ENCODE results near the gene PROM1. TPM values are rescaled to one million over a fixed set of nuclear protein-coding genes. Genes with fewer than 3 reads are reported as not detected.

The PROM1 gene
- total RNA-seq, 1 experiment from 2014 or later, result 65.1 TPM

DNA sequence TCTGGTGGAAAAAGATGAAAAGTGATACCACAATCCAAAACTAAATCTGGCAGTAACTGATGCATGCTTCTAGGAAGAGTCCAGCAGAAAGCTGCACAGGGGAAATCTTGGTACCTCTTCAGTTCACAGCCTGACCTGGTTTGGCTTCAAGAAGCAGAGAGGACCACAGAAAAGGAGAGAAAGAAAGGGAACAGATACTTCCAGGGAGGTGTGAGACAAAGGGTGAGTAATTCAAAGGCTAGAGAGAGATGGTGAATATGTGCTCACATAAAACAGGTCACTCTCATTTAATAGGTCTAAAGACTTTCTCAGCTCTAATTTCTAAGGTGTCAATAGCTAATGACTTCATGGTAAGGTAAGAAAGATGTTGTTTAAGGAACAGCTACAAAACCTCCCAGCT lies 132.0 kb downstream of the PROM1 start:
- TF ChIP-seq, protein P1, sequence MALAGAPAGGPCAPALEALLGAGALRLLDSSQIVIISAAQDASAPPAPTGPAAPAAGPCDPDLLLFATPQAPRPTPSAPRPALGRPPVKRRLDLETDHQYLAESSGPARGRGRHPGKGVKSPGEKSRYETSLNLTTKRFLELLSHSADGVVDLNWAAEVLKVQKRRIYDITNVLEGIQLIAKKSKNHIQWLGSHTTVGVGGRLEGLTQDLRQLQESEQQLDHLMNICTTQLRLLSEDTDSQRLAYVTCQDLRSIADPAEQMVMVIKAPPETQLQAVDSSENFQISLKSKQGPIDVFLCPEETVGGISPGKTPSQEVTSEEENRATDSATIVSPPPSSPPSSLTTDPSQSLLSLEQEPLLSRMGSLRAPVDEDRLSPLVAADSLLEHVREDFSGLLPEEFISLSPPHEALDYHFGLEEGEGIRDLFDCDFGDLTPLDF (CRISPR knock-in tag; IDR thresholded peaks at IDR 0.05), result no peak
- TF ChIP-seq FOXK1 (CRISPR knock-in tag; IDR thresholded peaks at IDR 0.05) (no peak), ZNF671 (CRISPR knock-in tag; IDR thresholded peaks at IDR 0.05) (no peak), FOXP1 (CRISPR knock-in tag; IDR thresholded peaks at IDR 0.05; ENCODE audit: borderline replicate concordance) (no peak), ESRRA (CRISPR knock-in tag; IDR thresholded peaks at IDR 0.05; ENCODE audit: borderline replicate concordance) (no peak)
- TF ChIP-seq, protein P2, sequence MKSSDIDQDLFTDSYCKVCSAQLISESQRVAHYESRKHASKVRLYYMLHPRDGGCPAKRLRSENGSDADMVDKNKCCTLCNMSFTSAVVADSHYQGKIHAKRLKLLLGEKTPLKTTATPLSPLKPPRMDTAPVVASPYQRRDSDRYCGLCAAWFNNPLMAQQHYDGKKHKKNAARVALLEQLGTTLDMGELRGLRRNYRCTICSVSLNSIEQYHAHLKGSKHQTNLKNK (CRISPR knock-in tag; IDR thresholded peaks at IDR 0.05), result no peak
- TF ChIP-seq, protein P3, sequence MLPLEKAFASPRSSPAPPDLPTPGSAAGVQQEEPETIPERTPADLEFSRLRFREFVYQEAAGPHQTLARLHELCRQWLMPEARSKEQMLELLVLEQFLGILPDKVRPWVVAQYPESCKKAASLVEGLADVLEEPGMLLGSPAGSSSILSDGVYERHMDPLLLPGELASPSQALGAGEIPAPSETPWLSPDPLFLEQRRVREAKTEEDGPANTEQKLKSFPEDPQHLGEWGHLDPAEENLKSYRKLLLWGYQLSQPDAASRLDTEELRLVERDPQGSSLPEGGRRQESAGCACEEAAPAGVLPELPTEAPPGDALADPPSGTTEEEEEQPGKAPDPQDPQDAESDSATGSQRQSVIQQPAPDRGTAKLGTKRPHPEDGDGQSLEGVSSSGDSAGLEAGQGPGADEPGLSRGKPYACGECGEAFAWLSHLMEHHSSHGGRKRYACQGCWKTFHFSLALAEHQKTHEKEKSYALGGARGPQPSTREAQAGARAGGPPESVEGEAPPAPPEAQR (CRISPR knock-in tag; IDR thresholded peaks at IDR 0.05), result no peak
- TF ChIP-seq, protein P4, sequence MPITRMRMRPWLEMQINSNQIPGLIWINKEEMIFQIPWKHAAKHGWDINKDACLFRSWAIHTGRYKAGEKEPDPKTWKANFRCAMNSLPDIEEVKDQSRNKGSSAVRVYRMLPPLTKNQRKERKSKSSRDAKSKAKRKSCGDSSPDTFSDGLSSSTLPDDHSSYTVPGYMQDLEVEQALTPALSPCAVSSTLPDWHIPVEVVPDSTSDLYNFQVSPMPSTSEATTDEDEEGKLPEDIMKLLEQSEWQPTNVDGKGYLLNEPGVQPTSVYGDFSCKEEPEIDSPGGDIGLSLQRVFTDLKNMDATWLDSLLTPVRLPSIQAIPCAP (CRISPR knock-in tag; IDR thresholded peaks at IDR 0.05), result no peak
- TF ChIP-seq, protein P5, sequence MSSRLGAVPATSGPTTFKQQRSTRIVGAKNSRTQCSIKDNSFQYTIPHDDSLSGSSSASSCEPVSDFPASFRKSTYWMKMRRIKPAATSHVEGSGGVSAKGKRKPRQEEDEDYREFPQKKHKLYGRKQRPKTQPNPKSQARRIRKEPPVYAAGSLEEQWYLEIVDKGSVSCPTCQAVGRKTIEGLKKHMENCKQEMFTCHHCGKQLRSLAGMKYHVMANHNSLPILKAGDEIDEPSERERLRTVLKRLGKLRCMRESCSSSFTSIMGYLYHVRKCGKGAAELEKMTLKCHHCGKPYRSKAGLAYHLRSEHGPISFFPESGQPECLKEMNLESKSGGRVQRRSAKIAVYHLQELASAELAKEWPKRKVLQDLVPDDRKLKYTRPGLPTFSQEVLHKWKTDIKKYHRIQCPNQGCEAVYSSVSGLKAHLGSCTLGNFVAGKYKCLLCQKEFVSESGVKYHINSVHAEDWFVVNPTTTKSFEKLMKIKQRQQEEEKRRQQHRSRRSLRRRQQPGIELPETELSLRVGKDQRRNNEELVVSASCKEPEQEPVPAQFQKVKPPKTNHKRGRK (CRISPR knock-in tag; IDR thresholded peaks at IDR 0.05; ENCODE audit: borderline replicate concordance), result no peak
- POLR2A ChIA-PET, result no interaction called here
- no peak overlapping the region for H3K27ac Mint-ChIP-seq
- no peaks in the 10 kb centered on the region for H3K4me1 Mint-ChIP-seq
- peaks cover 35% of the 10 kb centered on the region for H3K9me3 Mint-ChIP-seq
- DNase-seq (ENCODE audit: low spot score), result no peak
- H3K4me3 Mint-ChIP-seq, result no peak overlapping the region
- 0 out of 2 replicates have a peak, but pooled peaks cover 4% of the 10 kb centered on the region for H3K27me3 Mint-ChIP-seq (ENCODE audit: low read depth)
- ATAC-seq, result no peak
- CTCF ChIA-PET, result interaction anchor here (1.0 kb wide), 1 partner anchor 69 kb away, joined by 3 read pairs; no protein-coding TSS in a partner anchor
- H3K36me3 Mint-ChIP-seq, result peaks cover 15% of the 10 kb centered on the region

DNA sequence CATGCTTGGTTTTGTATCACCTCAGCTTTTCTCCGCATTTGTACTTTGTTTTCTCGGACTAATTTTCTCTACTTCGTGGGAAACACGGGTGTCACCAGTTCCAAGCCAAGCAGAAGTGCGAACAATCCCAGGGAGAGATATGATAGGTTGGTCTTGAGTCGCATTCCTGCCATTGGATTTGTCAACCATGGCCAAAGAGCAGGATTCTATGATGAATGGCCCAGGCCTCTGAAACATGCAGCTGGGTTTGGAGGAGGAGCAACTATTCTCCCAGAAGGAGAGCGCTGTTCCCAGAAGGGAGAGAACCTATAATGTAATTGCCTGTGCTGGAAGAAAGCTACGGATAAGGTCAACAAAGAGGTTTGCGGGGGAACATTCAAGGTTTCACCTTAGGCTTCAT lies 135.0 kb downstream of the PROM1 start:
- ATAC-seq (no peak), DNase-seq (ENCODE audit: low spot score) (no peak)
- no peaks in the 10 kb centered on the region for H3K27me3 Mint-ChIP-seq (ENCODE audit: low read depth)
- CTCF ChIA-PET, result interaction anchor here (0.6 to 2.4 kb wide), 3 partner anchors 12 to 143 kb away, joined by 3 to 9 read pairs (median 8); no protein-coding TSS in a partner anchor
- POLR2A ChIA-PET, result no interaction called here
- H3K4me1 Mint-ChIP-seq, result no peaks in the 10 kb centered on the region
- no peak overlapping the region for H3K27ac Mint-ChIP-seq
- H3K36me3 Mint-ChIP-seq, result peaks cover 4% of the 10 kb centered on the region; the same call in 1 of the 2 replicates
- H3K9me3 Mint-ChIP-seq, result peaks cover 24% of the 10 kb centered on the region
- H3K4me3 Mint-ChIP-seq, result no peak overlapping the region
- TF ChIP-seq NFE2L1 (CRISPR knock-in tag; IDR thresholded peaks at IDR 0.05) (no peak), ZNF396 (CRISPR knock-in tag; IDR thresholded peaks at IDR 0.05; ENCODE audit: borderline replicate concordance) (no peak), ZNF219 (CRISPR knock-in tag; IDR thresholded peaks at IDR 0.05; ENCODE audit: borderline replicate concordance) (no peak), EMX1 (CRISPR knock-in tag; IDR thresholded peaks at IDR 0.05) (no peak), ZNF671 (CRISPR knock-in tag; IDR thresholded peaks at IDR 0.05) (no peak), ZBTB21 (CRISPR knock-in tag; IDR thresholded peaks at IDR 0.05; ENCODE audit: borderline replicate concordance) (no peak), SOX15 (CRISPR knock-in tag; IDR thresholded peaks at IDR 0.05) (no peak), RELA (CRISPR knock-in tag; IDR thresholded peaks at IDR 0.05; ENCODE audit: borderline replicate concordance) (no peak), FOXJ3 (CRISPR knock-in tag; IDR thresholded peaks at IDR 0.05; ENCODE audit: borderline replicate concordance) (no peak)
- TF ChIP-seq, protein P2 (CRISPR knock-in tag; IDR thresholded peaks at IDR 0.05), result no peak
- TF ChIP-seq, protein P6, sequence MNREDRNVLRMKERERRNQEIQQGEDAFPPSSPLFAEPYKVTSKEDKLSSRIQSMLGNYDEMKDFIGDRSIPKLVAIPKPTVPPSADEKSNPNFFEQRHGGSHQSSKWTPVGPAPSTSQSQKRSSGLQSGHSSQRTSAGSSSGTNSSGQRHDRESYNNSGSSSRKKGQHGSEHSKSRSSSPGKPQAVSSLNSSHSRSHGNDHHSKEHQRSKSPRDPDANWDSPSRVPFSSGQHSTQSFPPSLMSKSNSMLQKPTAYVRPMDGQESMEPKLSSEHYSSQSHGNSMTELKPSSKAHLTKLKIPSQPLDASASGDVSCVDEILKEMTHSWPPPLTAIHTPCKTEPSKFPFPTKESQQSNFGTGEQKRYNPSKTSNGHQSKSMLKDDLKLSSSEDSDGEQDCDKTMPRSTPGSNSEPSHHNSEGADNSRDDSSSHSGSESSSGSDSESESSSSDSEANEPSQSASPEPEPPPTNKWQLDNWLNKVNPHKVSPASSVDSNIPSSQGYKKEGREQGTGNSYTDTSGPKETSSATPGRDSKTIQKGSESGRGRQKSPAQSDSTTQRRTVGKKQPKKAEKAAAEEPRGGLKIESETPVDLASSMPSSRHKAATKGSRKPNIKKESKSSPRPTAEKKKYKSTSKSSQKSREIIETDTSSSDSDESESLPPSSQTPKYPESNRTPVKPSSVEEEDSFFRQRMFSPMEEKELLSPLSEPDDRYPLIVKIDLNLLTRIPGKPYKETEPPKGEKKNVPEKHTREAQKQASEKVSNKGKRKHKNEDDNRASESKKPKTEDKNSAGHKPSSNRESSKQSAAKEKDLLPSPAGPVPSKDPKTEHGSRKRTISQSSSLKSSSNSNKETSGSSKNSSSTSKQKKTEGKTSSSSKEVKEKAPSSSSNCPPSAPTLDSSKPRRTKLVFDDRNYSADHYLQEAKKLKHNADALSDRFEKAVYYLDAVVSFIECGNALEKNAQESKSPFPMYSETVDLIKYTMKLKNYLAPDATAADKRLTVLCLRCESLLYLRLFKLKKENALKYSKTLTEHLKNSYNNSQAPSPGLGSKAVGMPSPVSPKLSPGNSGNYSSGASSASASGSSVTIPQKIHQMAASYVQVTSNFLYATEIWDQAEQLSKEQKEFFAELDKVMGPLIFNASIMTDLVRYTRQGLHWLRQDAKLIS (CRISPR knock-in tag; IDR thresholded peaks at IDR 0.05; ENCODE audit: borderline replicate concordance), result no peak
- TF ChIP-seq, protein P7, sequence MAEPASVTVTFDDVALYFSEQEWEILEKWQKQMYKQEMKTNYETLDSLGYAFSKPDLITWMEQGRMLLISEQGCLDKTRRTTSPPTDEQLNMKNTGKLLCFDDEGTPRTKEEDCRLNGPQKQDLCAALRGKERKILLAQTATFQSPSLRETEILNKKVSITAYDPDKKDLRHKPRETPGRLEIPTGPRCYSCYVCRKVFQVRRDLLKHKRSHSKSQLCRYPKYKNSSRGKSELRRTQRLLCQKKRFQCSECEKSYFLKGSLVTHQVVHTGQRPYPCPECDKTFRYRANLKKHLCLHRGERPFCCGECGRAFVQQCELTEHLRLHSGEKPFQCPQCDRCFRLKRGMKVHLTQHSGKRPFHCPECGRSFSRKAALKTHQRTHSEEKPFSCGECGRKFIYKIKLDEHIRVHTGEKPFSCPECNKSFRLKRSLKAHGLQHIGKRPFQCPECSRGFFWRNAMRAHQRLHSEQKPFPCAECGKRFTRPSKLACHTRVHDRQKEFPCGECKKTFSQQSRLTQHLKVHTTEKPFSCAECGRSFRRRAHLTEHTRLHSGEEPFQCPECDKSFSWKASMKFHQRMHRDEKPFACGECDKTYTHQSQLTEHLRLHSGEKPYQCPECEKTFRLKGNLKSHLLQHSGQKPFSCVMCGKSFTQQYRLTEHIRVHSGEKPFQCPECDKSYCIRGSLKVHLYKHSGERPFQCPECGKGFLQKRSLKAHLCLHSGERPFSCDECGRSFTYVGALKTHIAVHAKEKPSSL (CRISPR knock-in tag; conservative IDR thresholded peaks at IDR 0.05), result no peak
- TF ChIP-seq, protein P8, sequence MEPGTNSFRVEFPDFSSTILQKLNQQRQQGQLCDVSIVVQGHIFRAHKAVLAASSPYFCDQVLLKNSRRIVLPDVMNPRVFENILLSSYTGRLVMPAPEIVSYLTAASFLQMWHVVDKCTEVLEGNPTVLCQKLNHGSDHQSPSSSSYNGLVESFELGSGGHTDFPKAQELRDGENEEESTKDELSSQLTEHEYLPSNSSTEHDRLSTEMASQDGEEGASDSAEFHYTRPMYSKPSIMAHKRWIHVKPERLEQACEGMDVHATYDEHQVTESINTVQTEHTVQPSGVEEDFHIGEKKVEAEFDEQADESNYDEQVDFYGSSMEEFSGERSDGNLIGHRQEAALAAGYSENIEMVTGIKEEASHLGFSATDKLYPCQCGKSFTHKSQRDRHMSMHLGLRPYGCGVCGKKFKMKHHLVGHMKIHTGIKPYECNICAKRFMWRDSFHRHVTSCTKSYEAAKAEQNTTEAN (CRISPR knock-in tag; IDR thresholded peaks at IDR 0.05), result no peak
- TF ChIP-seq, protein P9, sequence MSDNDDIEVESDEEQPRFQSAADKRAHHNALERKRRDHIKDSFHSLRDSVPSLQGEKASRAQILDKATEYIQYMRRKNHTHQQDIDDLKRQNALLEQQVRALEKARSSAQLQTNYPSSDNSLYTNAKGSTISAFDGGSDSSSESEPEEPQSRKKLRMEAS (CRISPR knock-in tag; IDR thresholded peaks at IDR 0.05), result no peak
